Loucy (cell line): ENCODE results near the gene MEMO1.
A peak's percentile ranks its signal among the peaks of the same experiment; 100 is the strongest.
"Not testable (repeated sequence)": the region's sequence is repeated elsewhere in the genome, so short reads cannot be mapped to it uniquely, and the experiment has no call there.

ENCODE experiments used
- H2AFZ ChIP-seq: fragments of 200-600 bp; sonication (generic); 2 replicates; pipeline ENCODE4 v1.6.0; 2016; ENCODE audit warnings: antibody characterized with exemption, mild to moderate bottlenecking, low read length, moderate library complexity
- H3F3A ChIP-seq: fragments of 200-600 bp; 2 replicates; pipeline ENCODE4 v1.6.0; 2016; ENCODE audit warnings: antibody characterized with exemption, low read depth, mild to moderate bottlenecking
- H3K27me3 ChIP-seq: fragments of 200-600 bp; sonication (generic); 2 replicates; pipeline ENCODE4 v1.6.1; 2014; ENCODE audit warnings: low read length, mild to moderate bottlenecking; ENCODE audit not compliant: insufficient read depth, poor library complexity, severe bottlenecking
- H3K36me3 ChIP-seq: fragments of 200-600 bp; sonication (generic); 2 replicates; pipeline ENCODE4 v1.6.1; 2016; ENCODE audit warnings: low read length; ENCODE audit not compliant: insufficient read depth
- H3K4me1 ChIP-seq: fragments of 200-600 bp; sonication (generic); 2 replicates; pipeline ENCODE4 v1.5.1; 2014; ENCODE audit warnings: low read length, mild to moderate bottlenecking; ENCODE audit not compliant: insufficient read depth, poor library complexity, severe bottlenecking
- H3K4me2 ChIP-seq: fragments of 200-600 bp; sonication (generic); 2 replicates; pipeline ENCODE4 v1.6.0; 2014; ENCODE audit warnings: antibody characterized with exemption, low read length, low read depth, mild to moderate bottlenecking; ENCODE audit not compliant: poor library complexity, severe bottlenecking
- H3K4me3 ChIP-seq: fragments of 200-600 bp; sonication (generic); 2 replicates; pipeline ENCODE4 v1.5.1; 2014; ENCODE audit warnings: low read length, mild to moderate bottlenecking, mixed read lengths; ENCODE audit not compliant: poor library complexity, severe bottlenecking
- H3K79me2 ChIP-seq: fragments of 200-600 bp; sonication (generic); 2 replicates; pipeline ENCODE4 v1.6.1; 2014; ENCODE audit warnings: low read length; ENCODE audit not compliant: insufficient read depth
- H3K9ac ChIP-seq: fragments of 200-600 bp; sonication (generic); 2 replicates; pipeline ENCODE4 v1.6.0; 2014; ENCODE audit warnings: mild to moderate bottlenecking, low read depth, low read length, moderate library complexity; ENCODE audit not compliant: poor library complexity, severe bottlenecking
- H3K9me2 ChIP-seq: fragments of 200-600 bp; sonication (generic); replicated peaks from 2 replicates; pipeline ENCODE4 v1.6.1; 2016; ENCODE audit warnings: low read depth, low read length, mixed read lengths
- H3K9me3 ChIP-seq: fragments of 200-600 bp; sonication (generic); 2 replicates; pipeline ENCODE4 v1.6.1; 2014; ENCODE audit warnings: mild to moderate bottlenecking, antibody characterized with exemption, low read length, low read depth; ENCODE audit not compliant: insufficient read depth
- H4K20me1 ChIP-seq: fragments of 200-600 bp; sonication (generic); 2 replicates; pipeline ENCODE4 v1.6.0; 2014; ENCODE audit warnings: antibody characterized with exemption, low read length, mild to moderate bottlenecking; ENCODE audit not compliant: insufficient read depth, poor library complexity, severe bottlenecking
- EZH2phosphoT487 ChIP-seq: fragments of 200-600 bp; IDR thresholded peaks from 2 replicates; pipeline ENCODE4 v1.6.1; 2018; ENCODE audit warnings: antibody characterized with exemption, mild to moderate bottlenecking, moderate library complexity, borderline replicate concordance
- TF ChIP-seq, protein P1 (sequence below): fragments of 200-600 bp; sonication (generic); conservative IDR thresholded peaks from 2 replicates; pipeline ENCODE4 v1.5.1; 2014; ENCODE audit warnings: mild to moderate bottlenecking, antibody characterized with exemption, low read length

Gene MEMO1

DNA sequence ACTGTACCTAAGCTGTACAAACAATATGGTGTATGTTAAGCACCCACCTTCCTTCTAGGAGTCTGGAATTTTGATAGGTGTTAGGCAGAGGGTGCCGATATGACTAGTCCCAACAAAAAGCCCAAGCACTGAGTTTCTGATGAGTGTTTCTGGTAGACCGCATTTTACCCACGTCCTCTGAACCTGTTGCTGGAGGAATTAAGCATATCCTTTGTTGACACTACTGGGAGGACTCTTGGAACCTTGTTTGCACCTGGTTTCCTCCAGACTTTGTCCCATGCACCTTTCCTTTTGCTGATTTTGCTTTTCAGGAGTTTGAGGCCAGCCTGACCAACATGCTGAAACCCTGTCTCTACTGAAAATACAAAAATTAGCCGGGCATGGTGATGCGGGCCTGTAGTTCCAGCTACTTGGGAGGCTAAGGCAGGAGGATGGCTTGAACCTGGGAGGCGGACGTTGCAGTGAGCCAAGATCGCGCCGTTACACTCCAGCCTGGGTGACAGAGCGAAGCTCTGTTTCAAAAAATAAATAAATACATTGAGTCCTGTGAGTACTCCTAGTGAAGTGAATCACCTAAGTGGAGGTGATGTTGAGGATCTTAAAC is 41.1 kb upstream of the MEMO1 start:
- H3K9me3 ChIP-seq: no peaks in the 10 kb centered on the region
- H3K4me3 ChIP-seq: no peak overlapping the region
- H3K79me2 ChIP-seq: no peaks in the 10 kb centered on the region
- no peaks in the 10 kb centered on the region for H4K20me1 ChIP-seq
- H3K9me2 ChIP-seq: no peaks in the 10 kb centered on the region
- no peaks in the 10 kb centered on the region for H3K4me1 ChIP-seq
- H2AFZ ChIP-seq: no peak overlapping the region
- TF ChIP-seq, protein P1, sequence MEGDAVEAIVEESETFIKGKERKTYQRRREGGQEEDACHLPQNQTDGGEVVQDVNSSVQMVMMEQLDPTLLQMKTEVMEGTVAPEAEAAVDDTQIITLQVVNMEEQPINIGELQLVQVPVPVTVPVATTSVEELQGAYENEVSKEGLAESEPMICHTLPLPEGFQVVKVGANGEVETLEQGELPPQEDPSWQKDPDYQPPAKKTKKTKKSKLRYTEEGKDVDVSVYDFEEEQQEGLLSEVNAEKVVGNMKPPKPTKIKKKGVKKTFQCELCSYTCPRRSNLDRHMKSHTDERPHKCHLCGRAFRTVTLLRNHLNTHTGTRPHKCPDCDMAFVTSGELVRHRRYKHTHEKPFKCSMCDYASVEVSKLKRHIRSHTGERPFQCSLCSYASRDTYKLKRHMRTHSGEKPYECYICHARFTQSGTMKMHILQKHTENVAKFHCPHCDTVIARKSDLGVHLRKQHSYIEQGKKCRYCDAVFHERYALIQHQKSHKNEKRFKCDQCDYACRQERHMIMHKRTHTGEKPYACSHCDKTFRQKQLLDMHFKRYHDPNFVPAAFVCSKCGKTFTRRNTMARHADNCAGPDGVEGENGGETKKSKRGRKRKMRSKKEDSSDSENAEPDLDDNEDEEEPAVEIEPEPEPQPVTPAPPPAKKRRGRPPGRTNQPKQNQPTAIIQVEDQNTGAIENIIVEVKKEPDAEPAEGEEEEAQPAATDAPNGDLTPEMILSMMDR: no peak
- no peak for TF ChIP-seq EZH2phosphoT487
- no peak overlapping the region for H3K9ac ChIP-seq
- no peaks in the 10 kb centered on the region for H3K27me3 ChIP-seq
- H3F3A ChIP-seq: no peaks in the 10 kb centered on the region
- H3K4me2 ChIP-seq: no peak overlapping the region
- no peaks in the 10 kb centered on the region for H3K36me3 ChIP-seq

DNA sequence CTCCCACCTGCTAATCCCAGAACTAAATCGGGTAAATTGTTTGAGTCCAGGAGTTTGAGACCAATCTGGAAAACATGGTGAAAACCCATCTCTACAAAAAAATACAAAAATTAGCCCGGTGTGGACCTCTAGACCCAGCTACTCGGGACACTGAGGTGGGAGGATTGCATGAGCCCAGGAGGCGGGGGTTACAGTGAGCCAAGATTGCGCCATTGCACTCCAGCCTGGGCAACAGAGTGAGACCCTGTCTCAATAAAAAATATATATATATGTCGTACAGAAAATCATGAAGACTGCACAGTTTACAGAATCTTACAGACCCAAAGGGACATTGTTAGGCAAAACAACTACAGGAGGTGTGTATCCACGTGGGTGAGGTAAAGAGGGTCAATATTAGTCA is 32.8 kb upstream of the MEMO1 start:
- H3K79me2 ChIP-seq: peaks cover 10% of the 10 kb centered on the region
- peaks cover 15% of the 10 kb centered on the region for H3K4me1 ChIP-seq
- H3K27me3 ChIP-seq: no peaks in the 10 kb centered on the region
- TF ChIP-seq, protein P1: no peak
- TF ChIP-seq EZH2phosphoT487: no peak
- no peak overlapping the region for H2AFZ ChIP-seq
- H4K20me1 ChIP-seq: peaks cover 5% of the 10 kb centered on the region
- H3K9ac ChIP-seq: no peak overlapping the region
- no peak overlapping the region for H3K4me3 ChIP-seq
- no peaks in the 10 kb centered on the region for H3K36me3 ChIP-seq
- no peaks in the 10 kb centered on the region for H3K9me3 ChIP-seq
- no peak overlapping the region for H3K4me2 ChIP-seq
- H3F3A ChIP-seq: no peaks in the 10 kb centered on the region
- no peaks in the 10 kb centered on the region for H3K9me2 ChIP-seq

DNA sequence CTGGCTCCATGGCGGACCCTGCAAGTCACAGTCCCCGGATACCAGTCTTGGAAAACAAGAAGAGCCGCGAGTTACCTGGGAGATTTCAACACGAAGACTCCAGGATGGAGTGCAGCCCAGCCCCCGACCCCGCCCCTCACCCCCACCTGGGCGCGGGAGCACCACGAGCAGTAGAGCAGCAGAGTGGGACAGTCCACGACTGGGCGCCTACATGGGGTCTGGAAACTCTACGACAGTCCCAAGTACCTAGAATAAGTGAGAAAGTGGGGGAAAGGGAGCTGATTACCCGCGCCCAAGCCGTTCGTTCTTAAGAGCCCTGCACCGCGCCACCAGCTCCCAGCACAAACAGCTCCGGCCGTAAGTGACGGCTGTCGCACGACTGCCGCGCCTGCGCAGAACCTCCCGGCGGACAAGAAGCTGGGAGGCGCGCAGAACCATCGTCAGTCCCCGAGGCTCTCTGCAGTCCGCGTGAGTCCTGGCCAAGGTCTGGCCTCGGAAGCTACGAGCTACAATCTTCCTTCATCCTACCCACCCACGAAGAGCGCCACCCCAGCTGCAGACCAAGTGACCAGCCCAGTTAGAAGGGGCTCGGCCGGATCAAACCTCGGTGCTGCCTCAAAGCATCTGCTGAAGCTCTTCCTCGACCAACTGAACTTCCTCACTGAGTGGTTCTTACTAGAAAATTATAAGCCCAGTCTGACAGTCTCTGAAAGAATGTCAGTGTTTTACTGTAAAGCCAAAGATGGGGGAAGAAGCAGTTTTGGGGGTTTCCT is 28.8 kb upstream of the MEMO1 start, which contains the start of gene DPY30:
TSS of gene DPY30 (minus strand) at position 359 of the 773 bp plus-strand sequence. CDS start at position 10, 349 bp downstream.
- H3K9me3 ChIP-seq: no peaks in the 10 kb centered on the region
- H2AFZ ChIP-seq: peak within 1 kb of the TSS; percentile 98
- peak within 1 kb of the TSS; percentile 88 for H3K4me2 ChIP-seq
- H3K79me2 ChIP-seq: peaks cover 11% of the 10 kb centered on the region
- H3K36me3 ChIP-seq: no peaks in the 10 kb centered on the region
- peaks cover 15% of the 10 kb centered on the region for H3K4me1 ChIP-seq
- H3K27me3 ChIP-seq: no peaks in the 10 kb centered on the region
- no peaks in the 10 kb centered on the region for H3F3A ChIP-seq
- no peaks in the 10 kb centered on the region for H3K9me2 ChIP-seq
- peak within 1 kb of the TSS; percentile 88 for H3K4me3 ChIP-seq
- TF ChIP-seq, protein P1: no peak
- no peak for TF ChIP-seq EZH2phosphoT487
- H4K20me1 ChIP-seq: peaks cover 5% of the 10 kb centered on the region
- H3K9ac ChIP-seq: peak within 1 kb of the TSS; percentile 85

DNA sequence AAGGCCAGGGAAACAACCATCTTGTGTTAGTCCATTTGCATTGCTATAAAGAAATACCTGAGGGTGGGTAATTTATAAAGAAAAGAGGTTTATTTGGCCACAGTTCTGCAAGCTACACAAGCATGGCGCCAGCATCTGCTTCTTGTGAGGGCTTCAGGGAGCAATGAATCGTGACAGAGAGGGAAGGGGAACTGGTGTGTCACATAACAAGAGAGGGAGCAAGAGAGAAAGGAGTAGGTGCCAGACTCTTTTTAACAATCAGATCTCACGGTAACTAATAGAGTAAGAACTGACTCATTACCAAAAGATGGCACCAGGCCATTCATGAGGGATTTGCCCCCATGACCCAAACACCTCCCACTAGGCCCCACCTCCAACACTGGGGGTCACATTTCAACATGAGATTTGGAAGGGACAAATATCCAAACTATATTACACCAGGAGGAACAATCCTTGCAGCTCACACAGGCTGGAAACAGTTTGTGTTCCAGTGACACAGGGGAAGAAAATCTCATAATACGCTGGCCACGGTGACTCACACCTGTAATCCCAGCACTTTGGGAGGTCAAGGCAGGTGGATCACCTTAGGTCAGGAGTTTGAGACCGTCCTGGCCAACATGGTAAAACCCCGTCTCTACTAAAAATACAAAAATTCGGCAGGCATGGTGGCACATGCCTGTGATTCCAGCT is 23.5 kb upstream of the MEMO1 start:
- H3K4me1 ChIP-seq: peaks cover 11% of the 10 kb centered on the region
- not testable (repeated sequence) for H3K36me3 ChIP-seq, H3K9me3 ChIP-seq, H2AFZ ChIP-seq, H3K4me3 ChIP-seq, H3F3A ChIP-seq, H3K9me2 ChIP-seq, H3K9ac ChIP-seq, H3K27me3 ChIP-seq, H4K20me1 ChIP-seq
- peak overlapping the region; percentile 24 for H3K4me2 ChIP-seq
- peaks cover 16% of the 10 kb centered on the region for H3K79me2 ChIP-seq
